Measurements from ENCODE around the gene CDX1. TPM values are rescaled to one million over a fixed set of nuclear protein-coding genes. Genes with fewer than 3 reads are reported as not detected.
"Not testable (repeated sequence)": the region's sequence is repeated elsewhere in the genome, so short reads cannot be mapped to it uniquely, and the experiment has no call there.

The CDX1 gene
- total RNA-seq, 1 experiment from 2014 or later = not detected

GRCh38 chr5:150229571-150229970 is 63.0 kb downstream of the CDX1 start:
- DNase-seq (ENCODE audit: low read depth) = no peak

- DNase-seq (ENCODE audit: low read depth) = no peak
Observed at GRCh38 chr5:150230842-150231241, 64.3 kb downstream of the CDX1 start.

- not testable (repeated sequence) for DNase-seq (ENCODE audit: low read depth)
Observed at GRCh38 chr5:150233706-150234105, 67.1 kb downstream of the CDX1 start.

Other genes with a start within 250 kb of the CDX1 start
- gene PDE6A, start 222.0 kb upstream of the CDX1 start, total RNA-seq (2014; rRNA removed) = 0.58 and 1.1 TPM in 2 replicates
- 36.2 and 36.3 TPM in 2 replicates for gene SLC26A2, start 206.0 kb upstream of the CDX1 start, total RNA-seq (2014; rRNA removed)
- 5.6 and 6.9 TPM in 2 replicates for gene TIGD6, start 166.1 kb upstream of the CDX1 start, total RNA-seq (2014; rRNA removed)
- gene HMGXB3, start 166.0 kb upstream of the CDX1 start, total RNA-seq (2014; rRNA removed) = 49.6 and 57.9 TPM in 2 replicates
- gene CSF1R, start 80.2 kb upstream of the CDX1 start, total RNA-seq (2014; rRNA removed) = 0.40 and 1.4 TPM in 2 replicates
- 7.9 and 8.7 TPM in 2 replicates for gene PDGFRB, start 10.9 kb upstream of the CDX1 start, total RNA-seq (2014; rRNA removed)
- not detected in 2 replicates for gene SLC6A7, start 23.3 kb downstream of the CDX1 start, total RNA-seq (2014; rRNA removed)
- gene CAMK2A, start 123.0 kb downstream of the CDX1 start, total RNA-seq (2014; rRNA removed) = 0.13 and 2.1 TPM in 2 replicates
- gene ARSI, start 136.1 kb downstream of the CDX1 start, total RNA-seq (2014; rRNA removed) = 6.2 and 11.0 TPM in 2 replicates
- 40.1 and 42.3 TPM in 2 replicates for gene TCOF1, start 190.9 kb downstream of the CDX1 start, total RNA-seq (2014; rRNA removed)
- 1.1 and 2.6 TPM in 2 replicates for gene CD74, start 246.1 kb downstream of the CDX1 start, total RNA-seq (2014; rRNA removed)

Measured in LHCN-M2 (cell line).